ENCODE results near the gene POP7.

DNA sequence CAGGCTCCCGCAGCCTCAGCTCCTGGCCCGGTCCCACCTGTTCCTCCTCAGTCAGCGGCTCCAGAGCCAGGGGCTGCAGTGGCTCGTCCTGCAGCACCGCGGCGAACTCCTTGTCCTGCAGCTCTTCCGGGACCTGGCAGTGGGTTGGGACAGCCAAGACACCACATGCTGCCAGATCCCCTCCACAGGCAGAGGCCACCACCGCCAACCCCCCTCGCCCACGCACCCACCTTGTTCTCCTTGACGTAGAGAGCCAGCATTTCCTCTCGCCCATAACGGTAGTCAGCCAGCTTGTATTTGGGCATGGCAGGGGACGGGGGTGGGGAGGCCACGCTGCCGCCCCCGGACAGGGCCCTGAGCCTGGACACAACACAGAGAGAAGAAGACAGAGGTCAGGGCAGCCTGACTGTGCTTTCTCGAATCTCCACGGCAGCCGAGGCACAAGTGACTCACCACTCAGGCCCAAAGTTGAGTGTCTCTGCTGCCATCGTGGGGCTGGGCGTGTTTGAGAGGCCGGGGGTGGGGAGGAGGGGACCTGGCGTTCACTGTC, 18.1 kb upstream of the POP7 start:
- TF ChIP-seq CTCF (conservative IDR thresholded peaks at IDR 0.05; ENCODE audit: low read depth, low read length) (no peak), EZH2phosphoT487 (IDR thresholded peaks at IDR 0.05; ENCODE audit: borderline replicate concordance, low read length) (no peak)
